HG03139 (cell line): ENCODE measurements around the gene CAMTA1.

ENCODE experiments used
- ATAC-seq: cut with Tn5 transposase; IDR thresholded peaks from one replicate; pipeline ENCODE4 v1.9.1; 2021; ENCODE audit not compliant: unreplicated experiment

Gene CAMTA1

GRCh38 chr1:7062346-7063061 lies 277.2 kb downstream of the CAMTA1 start:
- no peak for ATAC-seq

GRCh38 chr1:7063981-7064380 lies 278.7 kb downstream of the CAMTA1 start:
- ATAC-seq = no peak

GRCh38 chr1:7068552-7068951 lies 283.3 kb downstream of the CAMTA1 start:
- no peak for ATAC-seq

- no peak for ATAC-seq
These were observed 284.7 kb downstream of the CAMTA1 start for GRCh38 chr1:7069931-7070330.

- no peak for ATAC-seq
These were observed 285.3 kb downstream of the CAMTA1 start for GRCh38 chr1:7070389-7071029.

GRCh38 chr1:7076117-7076516 lies 290.9 kb downstream of the CAMTA1 start:
- ATAC-seq = no peak

GRCh38 chr1:7076572-7076971 lies 291.3 kb downstream of the CAMTA1 start:
- no peak for ATAC-seq

GRCh38 chr1:7077136-7077535 lies 291.9 kb downstream of the CAMTA1 start:
- no peak for ATAC-seq

GRCh38 chr1:7077970-7078369 lies 292.7 kb downstream of the CAMTA1 start:
- ATAC-seq = no peak

GRCh38 chr1:7079637-7080036 lies 294.4 kb downstream of the CAMTA1 start:
- ATAC-seq = no peak

- no peak for ATAC-seq
These were observed 299.1 kb downstream of the CAMTA1 start for GRCh38 chr1:7084232-7084894.

- ATAC-seq = no peak
These were observed 300.3 kb downstream of the CAMTA1 start for GRCh38 chr1:7085521-7085920.

- ATAC-seq = no peak
These were observed 300.9 kb downstream of the CAMTA1 start for GRCh38 chr1:7086106-7086505.

GRCh38 chr1:7087888-7088287 lies 302.6 kb downstream of the CAMTA1 start:
- ATAC-seq = no peak

- ATAC-seq = no peak
These were observed 304.2 kb downstream of the CAMTA1 start for GRCh38 chr1:7089497-7089896.

- no peak for ATAC-seq
These were observed 308.0 kb downstream of the CAMTA1 start for GRCh38 chr1:7093297-7093696.

- ATAC-seq = no peak
These were observed 308.8 kb downstream of the CAMTA1 start for GRCh38 chr1:7094086-7094485.

- ATAC-seq = no peak
These were observed 309.3 kb downstream of the CAMTA1 start for GRCh38 chr1:7094509-7094908.

GRCh38 chr1:7095343-7095964 lies 310.2 kb downstream of the CAMTA1 start:
- no peak for ATAC-seq

- ATAC-seq = no peak
These were observed 312.8 kb downstream of the CAMTA1 start for GRCh38 chr1:7097938-7098592.

- ATAC-seq = no peak
These were observed 313.4 kb downstream of the CAMTA1 start for GRCh38 chr1:7098641-7099040.
